Heart left ventricle (tissue), 16 donors: ENCODE measurements around the gene ZNF287. TPM values are rescaled to one million over a fixed set of nuclear protein-coding genes. Genes with fewer than 3 reads are reported as not detected.

Experiments used
- ATAC-seq, 4 donors: fragments of 200-7000 bp; cut with Tn5 transposase; one replicate each; pipeline ENCODE4 v1.9.1; 2020 to 2022; ENCODE audit warnings: moderate library complexity in 4 of 4, mild to moderate bottlenecking in 3 of 4, moderate number of reproducible peaks in 1 of 4
- DNase-seq, 5 donors: peaks; one replicate each; pipeline ENCODE4 v3.0.0-alpha.2; 2020
- H3K27ac ChIP-seq, 12 donors: fragments of 200-600 bp; sonication (generic) in 4 of 12; one replicate each; pipeline versions ENCODE4 v1.5.0 to v1.8.0; 2016 to 2022; ENCODE audit warnings: mild to moderate bottlenecking in 2 of 12
- H3K27me3 ChIP-seq, 9 donors: fragments of 200-600 bp; sonication (generic) in 2 of 9; one replicate each; pipeline versions ENCODE4 v1.5.1 to v1.8.0; 2016 to 2022; ENCODE audit warnings: mild to moderate bottlenecking in 3 of 9
- H3K36me3 ChIP-seq, 9 donors: fragments of 200-600 bp; sonication (generic) in 2 of 9; one replicate each; pipeline versions ENCODE4 v1.5.0 to v1.8.0; 2018 to 2022; ENCODE audit warnings: mild to moderate bottlenecking in 2 of 9
- H3K4me1 ChIP-seq, 12 donors: fragments of 200-600 bp; sonication (generic) in 4 of 12; one replicate each; pipeline versions ENCODE4 v1.5.0 to v1.8.0; 2016 to 2022; ENCODE audit warnings: mild to moderate bottlenecking in 3 of 12
- H3K4me3 ChIP-seq, 12 donors: fragments of 200-600 bp; sonication (generic) in 4 of 12; one replicate each; pipeline versions ENCODE4 v1.5.0 to v1.8.0; 2017 to 2022; ENCODE audit warnings: mild to moderate bottlenecking in 9 of 12, moderate library complexity in 4 of 12
- H3K9me3 ChIP-seq, 12 donors: fragments of 200-600 bp; sonication (generic) in 4 of 12; one replicate each; pipeline versions ENCODE4 v1.5.0 to v1.8.0; 2016 to 2022; ENCODE audit warnings: mild to moderate bottlenecking in 1 of 12
- CTCF ChIP-seq, 12 donors: fragments of 200-600 bp; sonication (generic) in 4 of 12; IDR thresholded peaks; one replicate each; pipeline versions ENCODE4 v1.5.0 to v1.8.0; 2018 to 2022; ENCODE audit warnings: antibody characterized with exemption in 12 of 12, mild to moderate bottlenecking in 5 of 12
- POLR2A ChIP-seq, 2 donors: fragments of 450-650 bp; IDR thresholded peaks; one replicate each; pipeline ENCODE4 v1.6.1; 2017; ENCODE audit warnings: antibody characterized with exemption in 2 of 2, mild to moderate bottlenecking in 2 of 2, moderate library complexity in 2 of 2
- WGBS, 4 donors: extraction: QIAGEN DNeasy Blood & Tissue Kit in 2 of 4; methylation state at CpG; one replicate each; pipeline versions ENCODE4 v1.1.5 to v1.1.7; 2013 to 2018; 5-methylcytosine and 5-hydroxymethylcytosine counted together
- intact Hi-C, 10 donors: fragments of 100-400 bp; cut with DNase I; formaldehyde crosslinking; loops; one replicate each; pipeline versions ENCODE4 v1.11.1 to v1.14.2; 2022
- polyA plus RNA-seq, 2 donors: library from polyadenylated mRNA; stranded (reverse); fragments of 200-250 nt; gene quantifications; one replicate each; pipeline ENCODE4 v1.2.3, GENCODE V29; 2013
- total RNA-seq, 9 donors: library from RNA; depleted of rRNA in 2 of 9; stranded (reverse); fragments of >200 nt in 2 of 9; fragmentation: NEBNext Ultra II Directional in 3 of 9; extraction: Animal tissue kit (Norgen Biotek cat#: 25700) in 3 of 9; gene quantifications; one replicate each; pipeline versions ENCODE4 v1.1.0 to v1.2.4, GENCODE V29; 2016 to 2023
- donor health status: ischemic (EF 13 %, LVEDD 7.1; RV severe dilation, severe dysfunction).
- donor health status: healthy with polysubstance abuse.
- donor health status: DM: no; HTN: yes; CAD: no.
- donor health status: DM: no; HTN: no; CAD: no.
- donor health status: ischemic (EF 25% LVEDD 6.9; RV normal size, moderate dysfunction).
- donor health status: ischemic (EF 25% LVEDD 5.7; RV mildly dilated, moderate dysfunction).
- donor health status: healthy.
- donor health status: DM: yes; HTN: yes; CAD: no.
- donor health status: ischemic (EF 35%, LVEDD 5.7; RV mildly dilated, moderate dysfunction).
- donor health status: nonischemic (EF 11% LVEDD 7.7; RV severe dilation, severe dysfunction).
- donor health status: DM: yes; HTN: yes; CAD: no.
- donor health status: PGD.
- donor health status: ischemic (EF 29% LVEDD 5.4; RV normal size, mild dysfunction).
- donor health status: nonischemic (EF 23%, LVEDD 6.1; RV moderate dilation, normal function).

The ZNF287 gene
- total and polyA plus RNA-seq, 11 donors: 3.8 to 14.7 (median 10.2) TPM

- DNase-seq (no peak), ATAC-seq (no peak)
- Histone ChIP-seq H3K27ac (no peak overlapping the region), H3K4me1 (peaks cover 0 to 22% (median 8%) of the 10 kb centered on the region in 12 donors), H3K9me3 (no peaks in the 10 kb centered on the region), H3K36me3 (no peaks in the 10 kb centered on the region), H3K27me3 (no peaks in the 10 kb centered on the region), H3K4me3 (no peak overlapping the region)
- TF ChIP-seq CTCF (IDR thresholded peaks at IDR 0.05): no peak
- TF ChIP-seq POLR2A (IDR thresholded peaks at IDR 0.05): no peak
- WGBS, 4 donors: 79 to 83% (median 80%) methylated on average over 6 of the region's 6 CpGs
- intact Hi-C loops: no loop called here
Measured at GRCh38 chr17:16513873-16514272, 55.1 kb downstream of the ZNF287 start.

GRCh38 chr17:16512011-16512410 is 57.0 kb downstream of the ZNF287 start:
- DNase-seq (no peak), ATAC-seq (peak in 1 of 4 donors; percentile 9)
- Histone ChIP-seq H3K27ac (no peak overlapping the region), H3K4me3 (no peak overlapping the region), H3K36me3 (no peaks in the 10 kb centered on the region), H3K4me1 (peaks cover 0 to 18% (median 6%) of the 10 kb centered on the region in 12 donors), H3K9me3 (no peaks in the 10 kb centered on the region), H3K27me3 (no peaks in the 10 kb centered on the region)
- no peak for TF ChIP-seq POLR2A (IDR thresholded peaks at IDR 0.05)
- no peak for TF ChIP-seq CTCF (IDR thresholded peaks at IDR 0.05)
- intact Hi-C loops: no loop called here
- WGBS, 4 donors: 50 to 61% (median 54%) methylated on average over 4 of the region's 4 CpGs

- no peak overlapping the region for H3K4me3 ChIP-seq
- no peak for ATAC-seq
- no peaks in the 10 kb centered on the region for H3K9me3 ChIP-seq
- no peaks in the 10 kb centered on the region for H3K27me3 ChIP-seq
- no peak for TF ChIP-seq CTCF (IDR thresholded peaks at IDR 0.05)
- TF ChIP-seq POLR2A (IDR thresholded peaks at IDR 0.05): no peak
- DNase-seq: no peak
- intact Hi-C loops: loop anchor here in 1 of 10 donors (2.0 kb wide), 1 partner anchor 49 kb away; no protein-coding TSS in a partner anchor
- H3K36me3 ChIP-seq: no peaks in the 10 kb centered on the region
- 63 to 89% (median 75%) methylated on average over 1 of the region's 1 CpG for WGBS, 4 donors
- H3K27ac ChIP-seq: no peak overlapping the region
- H3K4me1 ChIP-seq: peaks cover 0 to 14% (median 4%) of the 10 kb centered on the region in 12 donors
Measured at GRCh38 chr17:16511593-16511992, 57.4 kb downstream of the ZNF287 start.

- ATAC-seq (no peak), DNase-seq (no peak)
- Histone ChIP-seq H3K36me3 (no peaks in the 10 kb centered on the region), H3K27me3 (no peaks in the 10 kb centered on the region), H3K4me3 (no peak overlapping the region), H3K9me3 (no peaks in the 10 kb centered on the region), H3K27ac (no peak overlapping the region), H3K4me1 (peaks cover 0 to 7% (median 0%) of the 10 kb centered on the region in 12 donors)
- 76 to 88% (median 77%) methylated on average over 8 of the region's 8 CpGs for WGBS, 4 donors
- intact Hi-C loops: no loop called here
- TF ChIP-seq POLR2A (IDR thresholded peaks at IDR 0.05) (no peak), CTCF (IDR thresholded peaks at IDR 0.05) (no peak)
Measured at GRCh38 chr17:16507918-16508533, 61.0 kb downstream of the ZNF287 start.
